Esophagus mucosa (tissue), 1 donor: ENCODE results near the gene APC. TPM values are rescaled to one million over a fixed set of nuclear protein-coding genes. Genes with fewer than 3 reads are reported as not detected.

Source experiments
- ATAC-seq: fragments of 200-7000 bp; cut with Tn5 transposase; one replicate; pipeline ENCODE4 v1.9.1; 2020
- total RNA-seq: library from RNA; stranded (reverse); gene quantifications from one replicate; pipeline ENCODE4 v1.2.4, GENCODE V29; 2023
- donor health status: DM: yes; HTN: yes; CAD: no.

APC gene
- total RNA-seq, 1 donor from 2014 or later, result 27.3 TPM

GRCh38 chr5:112717506-112718082, 20.1 kb upstream of the APC start:
- no peak for ATAC-seq

DNA sequence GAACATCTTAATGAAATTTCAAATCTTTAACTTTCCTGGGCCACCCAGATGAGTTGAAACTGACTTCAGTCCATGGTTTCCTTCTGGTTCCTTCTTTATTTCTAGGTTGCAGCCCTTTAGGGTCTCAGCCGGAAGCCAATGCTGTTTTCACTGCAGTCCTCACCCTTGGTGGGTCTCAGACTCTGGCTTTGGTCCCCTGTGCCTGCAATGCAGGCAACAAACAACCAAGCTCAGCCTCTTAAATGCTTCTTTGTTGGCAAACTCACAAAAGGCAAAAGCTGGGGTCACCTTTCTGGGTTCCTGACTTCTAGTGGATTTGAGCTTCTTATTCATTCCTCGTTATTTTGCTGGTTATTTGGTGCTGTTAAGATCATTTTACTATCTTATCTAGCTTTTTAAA, 19.3 kb upstream of the APC start:
- no peak for ATAC-seq

DNA sequence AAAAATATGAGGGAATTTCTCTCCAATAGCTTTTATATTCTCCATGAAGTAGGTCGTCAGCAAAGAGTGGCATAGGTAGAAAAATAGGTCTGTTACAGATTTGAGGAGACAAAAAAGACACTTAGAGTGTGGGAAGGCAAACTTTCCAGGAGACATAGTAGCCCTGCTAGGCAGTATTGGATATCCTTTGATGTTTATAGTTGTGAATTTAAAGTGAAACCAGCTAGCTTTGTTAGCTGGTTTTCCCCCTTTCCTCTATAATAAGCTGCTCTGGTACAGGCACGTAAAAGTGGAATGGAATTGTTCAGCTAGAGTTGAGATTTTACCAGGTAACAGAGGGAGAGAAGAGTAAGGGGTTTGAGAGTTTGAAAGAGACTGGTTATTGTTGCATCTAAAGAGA, 17.1 kb upstream of the APC start:
- no peak for ATAC-seq

DNA sequence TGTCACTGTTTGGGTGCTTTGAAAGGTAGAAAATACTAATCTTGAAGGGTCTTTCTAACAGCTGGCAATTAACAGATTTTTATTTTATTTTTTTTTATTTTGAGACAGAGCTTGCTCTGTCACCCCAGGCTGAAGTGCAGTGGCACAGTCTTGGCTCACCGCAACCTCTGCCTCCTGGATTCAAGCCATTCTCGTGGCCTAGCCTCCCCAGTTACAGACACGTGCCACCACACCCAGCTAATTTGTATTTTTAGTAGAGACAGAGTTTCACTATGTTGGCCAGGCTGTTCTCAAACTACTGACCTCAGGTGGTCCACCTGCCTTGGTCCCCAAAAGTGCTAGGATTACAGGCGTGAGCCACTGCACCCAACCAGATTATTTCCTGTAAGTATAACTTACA, 12.8 kb upstream of the APC start:
- no peak for ATAC-seq

GRCh38 chr5:112729630-112730029, 8.1 kb upstream of the APC start:
- ATAC-seq, result no peak

GRCh38 chr5:112732131-112732530, 5.6 kb upstream of the APC start:
- ATAC-seq, result no peak

GRCh38 chr5:112733586-112733985, 4.1 kb upstream of the APC start:
- no peak for ATAC-seq

DNA sequence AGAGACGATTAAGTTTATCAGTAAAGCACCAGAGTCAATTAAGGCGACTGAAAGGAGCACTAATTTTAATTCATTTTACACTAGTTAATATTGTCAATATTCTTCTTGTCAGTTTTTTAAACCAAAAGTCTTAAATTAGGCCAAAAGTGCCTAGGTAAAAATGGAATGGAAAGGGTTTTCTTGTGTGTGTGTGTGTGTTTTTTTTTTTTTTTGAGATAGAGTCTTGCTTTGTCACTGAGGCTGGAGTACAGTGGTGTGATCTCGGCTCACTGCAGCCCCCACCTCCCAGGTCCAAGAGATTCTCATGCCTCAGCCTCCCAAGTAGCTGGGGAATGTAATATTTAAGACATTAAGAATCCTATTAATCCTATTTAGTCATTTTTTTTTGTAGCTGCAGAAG, 3.1 kb upstream of the APC start:
- ATAC-seq, result no peak

- ATAC-seq, result no peak
Measured at GRCh38 chr5:112735702-112736101, 2.0 kb upstream of the APC start.

DNA sequence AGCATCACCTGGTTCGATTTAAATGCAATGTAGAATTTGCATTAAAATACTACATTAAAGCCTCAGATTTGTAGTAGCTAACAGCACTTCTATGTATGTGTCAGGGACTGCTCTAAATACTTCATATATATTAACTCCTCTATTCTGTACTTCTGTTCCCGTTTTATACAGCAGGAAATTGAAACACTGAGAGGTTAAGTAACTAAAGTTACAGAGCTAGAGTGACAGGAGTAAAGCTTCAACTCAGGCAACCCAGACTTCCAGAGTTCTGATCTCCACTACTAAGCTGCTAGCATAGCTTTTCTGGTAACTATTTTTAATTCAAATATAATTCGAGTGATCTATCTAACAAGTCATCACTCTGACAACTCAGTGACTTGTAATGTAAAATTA, 619 bp upstream of the APC start:
- ATAC-seq, result no peak

GRCh38 chr5:112738191-112738560, 491 bp downstream of the APC start:
- peak; percentile 22 for ATAC-seq

DNA sequence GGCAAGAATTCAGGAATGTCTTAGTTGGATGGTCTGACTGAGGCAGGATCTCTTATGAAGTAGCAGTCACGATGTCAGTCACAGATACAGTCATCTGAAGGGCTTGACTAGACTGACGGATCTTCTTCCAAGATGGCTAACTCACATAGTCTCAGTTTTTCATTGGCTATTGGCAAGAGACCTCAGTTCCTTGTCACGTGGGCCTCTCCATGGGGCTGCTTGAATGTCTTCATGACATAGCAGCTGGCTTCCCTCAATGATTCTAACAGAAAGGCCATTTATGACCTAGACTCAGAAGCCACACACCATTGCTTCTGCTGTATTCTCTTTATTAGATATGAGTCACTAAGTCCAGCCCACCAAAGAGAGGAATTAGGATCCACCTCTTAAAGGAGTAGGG, 4.7 kb downstream of the APC start:
- no peak for ATAC-seq

DNA sequence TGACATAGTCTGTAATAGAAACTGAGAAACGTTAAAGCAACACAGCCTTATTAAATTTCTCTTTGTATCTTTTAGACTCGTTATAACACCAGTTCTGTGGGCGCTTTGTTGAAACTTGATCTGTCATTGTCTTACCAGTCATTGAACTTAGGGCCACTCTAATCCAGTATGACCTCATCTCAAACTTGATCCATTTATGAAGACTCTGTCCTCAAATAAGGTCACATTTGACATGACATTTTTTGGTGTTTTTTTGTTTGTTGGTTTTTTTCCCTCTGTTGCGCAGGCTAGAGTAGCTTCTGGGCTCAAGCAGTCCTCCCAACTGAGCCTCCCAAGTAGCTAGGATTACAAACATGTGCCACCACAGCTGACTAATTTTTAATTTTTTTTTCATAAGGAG, 5.9 kb downstream of the APC start:
- peak; percentile 37 for ATAC-seq

GRCh38 chr5:112752335-112752734, 14.7 kb downstream of the APC start:
- no peak for ATAC-seq

GRCh38 chr5:112755703-112756102, 18.0 kb downstream of the APC start:
- ATAC-seq, result no peak

DNA sequence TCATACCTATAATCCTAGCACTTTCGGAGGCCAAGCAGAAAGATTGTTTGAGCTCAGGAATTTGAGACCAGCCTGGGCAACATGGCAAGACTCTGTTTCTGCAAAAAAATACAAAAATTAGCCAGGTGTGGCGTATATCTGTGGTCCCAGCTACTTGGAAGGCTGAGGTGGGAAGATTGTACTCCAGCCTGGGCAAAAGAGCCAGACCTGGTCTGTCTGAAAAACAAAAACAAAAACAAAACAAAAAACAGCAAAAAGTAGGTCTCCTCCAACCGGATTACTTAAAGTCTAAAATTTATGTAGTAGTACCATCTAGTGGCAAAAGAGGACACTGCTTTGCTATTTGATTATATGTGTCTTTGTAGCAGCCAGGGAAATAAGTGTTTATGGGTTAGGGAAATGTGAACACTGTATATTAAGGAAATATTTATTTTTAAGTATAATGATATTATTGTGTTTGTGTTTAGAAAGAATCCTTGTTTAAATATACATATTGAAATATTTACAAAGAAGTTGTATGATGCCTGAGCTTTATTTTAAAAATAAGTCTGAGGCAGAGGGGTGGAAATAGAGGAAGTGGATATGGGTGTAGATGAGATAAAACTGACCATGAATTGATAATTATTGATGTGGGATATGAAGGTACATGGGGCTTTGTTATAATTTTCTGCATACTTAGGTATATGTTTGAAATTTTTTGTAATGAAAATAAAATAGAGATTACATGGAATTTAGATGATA, 20.0 kb downstream of the APC start:
- ATAC-seq, result peak; percentile 71

GRCh38 chr5:112758676-112759075, 21.0 kb downstream of the APC start:
- no peak for ATAC-seq

GRCh38 chr5:112762113-112762810, 24.6 kb downstream of the APC start:
- no peak for ATAC-seq

DNA sequence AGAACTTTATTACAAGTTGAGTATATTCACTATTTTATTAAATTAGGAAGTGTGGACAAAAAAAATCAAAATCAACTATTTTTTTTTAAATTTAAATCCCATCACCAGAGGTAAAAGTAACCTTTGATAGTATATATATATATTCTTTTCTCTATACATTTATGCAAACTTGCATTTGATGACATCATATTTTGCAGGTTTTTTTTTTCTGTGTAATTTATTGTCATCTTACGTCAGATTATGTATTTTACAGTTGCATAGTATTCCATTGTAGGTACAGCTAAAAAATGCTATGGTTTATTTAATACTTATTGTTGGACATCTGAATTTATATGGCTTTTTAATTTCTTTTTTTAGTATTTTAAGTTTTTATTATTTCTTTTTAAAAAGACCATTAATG, 25.5 kb downstream of the APC start:
- no peak for ATAC-seq

DNA sequence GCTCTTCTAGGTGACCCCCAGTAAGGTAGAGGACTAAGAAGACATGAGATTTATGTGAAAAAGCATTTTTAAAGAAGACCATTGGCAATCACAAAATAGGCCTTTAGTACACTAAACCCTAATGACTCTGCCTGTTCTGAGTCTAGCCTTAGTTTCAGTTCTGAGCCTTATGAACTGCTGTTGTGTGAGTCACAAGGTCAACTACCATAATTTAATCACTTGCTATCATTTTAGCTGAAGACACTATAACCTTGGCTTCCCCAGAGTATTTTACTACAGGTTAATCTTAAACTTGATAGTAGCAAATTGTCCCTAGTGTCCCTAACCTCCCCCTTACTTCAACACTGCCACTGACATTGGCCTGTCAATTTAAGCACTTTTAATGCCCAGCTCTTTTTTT, 34.4 kb downstream of the APC start:
- ATAC-seq, result no peak

DNA sequence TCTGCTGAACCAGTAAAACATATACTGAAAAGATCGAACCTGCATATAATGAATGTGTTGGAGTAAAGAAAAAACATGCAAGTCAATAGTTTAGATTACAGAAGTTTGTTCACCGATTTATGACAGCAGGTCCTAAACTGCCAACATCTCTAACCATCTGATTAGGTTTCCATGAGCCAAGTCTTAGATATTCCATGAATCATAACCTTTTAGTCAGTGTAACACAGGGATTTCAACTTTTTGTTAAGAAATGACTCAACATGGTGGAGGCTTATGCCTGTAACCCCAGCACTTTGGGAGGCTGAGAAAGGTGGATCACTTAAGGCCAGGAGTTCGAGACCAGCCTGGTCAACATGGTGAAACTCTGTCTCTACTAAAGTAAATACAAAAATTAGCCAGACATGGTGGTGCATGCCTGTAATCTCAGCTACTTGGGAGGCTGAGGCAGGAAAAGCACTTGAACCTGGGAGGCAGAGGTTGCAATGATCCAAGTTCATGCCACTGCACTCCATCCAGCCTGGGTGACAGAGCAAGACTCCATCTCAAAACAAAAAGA, 38.7 kb downstream of the APC start:
- no peak for ATAC-seq

DNA sequence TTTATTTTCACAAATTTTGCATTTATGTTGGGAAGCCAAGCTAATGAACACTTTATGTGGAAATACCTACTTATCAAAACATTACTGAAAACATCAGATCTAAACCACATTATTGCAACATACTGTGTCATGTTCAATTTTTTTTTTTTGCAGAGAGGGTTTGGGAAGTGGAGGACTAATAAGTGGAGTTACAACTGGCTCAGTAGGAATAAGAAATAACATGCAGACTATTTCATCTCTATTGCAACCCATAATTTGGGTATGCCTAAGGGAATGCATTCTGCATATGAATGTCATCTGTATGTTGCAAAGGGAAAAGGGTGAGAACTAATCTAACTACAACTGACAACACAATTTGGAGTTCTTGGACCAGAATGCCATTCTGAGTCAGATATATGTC, 41.8 kb downstream of the APC start:
- ATAC-seq, result no peak

DNA sequence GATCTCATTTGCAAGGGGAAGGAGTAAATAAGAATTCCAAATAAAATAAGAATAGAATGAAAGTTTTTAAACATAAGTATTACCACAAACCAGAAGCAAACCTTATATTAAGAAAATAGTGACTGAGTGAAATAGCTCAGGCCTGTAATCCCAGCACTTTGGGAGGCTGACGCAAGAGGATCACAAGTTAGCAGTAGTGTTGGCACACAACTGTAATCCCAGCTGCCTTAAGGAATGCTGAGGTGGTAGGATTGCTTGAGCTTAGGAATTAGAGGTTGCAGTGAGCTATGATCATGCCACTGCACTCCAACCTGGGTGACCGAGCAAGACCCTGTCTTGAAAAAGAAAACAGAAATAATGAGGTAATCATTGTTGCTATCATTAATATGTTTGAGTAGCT, 47.0 kb downstream of the APC start:
- peak; percentile 52 for ATAC-seq

- no peak for ATAC-seq
Measured at GRCh38 chr5:112787261-112787660, 49.6 kb downstream of the APC start.
